ENCODE data around the gene TSPAN14.

GRCh38 chr10:80537086-80537735 lies 83.1 kb downstream of the TSPAN14 start:
- TF ChIP-seq, protein P1, sequence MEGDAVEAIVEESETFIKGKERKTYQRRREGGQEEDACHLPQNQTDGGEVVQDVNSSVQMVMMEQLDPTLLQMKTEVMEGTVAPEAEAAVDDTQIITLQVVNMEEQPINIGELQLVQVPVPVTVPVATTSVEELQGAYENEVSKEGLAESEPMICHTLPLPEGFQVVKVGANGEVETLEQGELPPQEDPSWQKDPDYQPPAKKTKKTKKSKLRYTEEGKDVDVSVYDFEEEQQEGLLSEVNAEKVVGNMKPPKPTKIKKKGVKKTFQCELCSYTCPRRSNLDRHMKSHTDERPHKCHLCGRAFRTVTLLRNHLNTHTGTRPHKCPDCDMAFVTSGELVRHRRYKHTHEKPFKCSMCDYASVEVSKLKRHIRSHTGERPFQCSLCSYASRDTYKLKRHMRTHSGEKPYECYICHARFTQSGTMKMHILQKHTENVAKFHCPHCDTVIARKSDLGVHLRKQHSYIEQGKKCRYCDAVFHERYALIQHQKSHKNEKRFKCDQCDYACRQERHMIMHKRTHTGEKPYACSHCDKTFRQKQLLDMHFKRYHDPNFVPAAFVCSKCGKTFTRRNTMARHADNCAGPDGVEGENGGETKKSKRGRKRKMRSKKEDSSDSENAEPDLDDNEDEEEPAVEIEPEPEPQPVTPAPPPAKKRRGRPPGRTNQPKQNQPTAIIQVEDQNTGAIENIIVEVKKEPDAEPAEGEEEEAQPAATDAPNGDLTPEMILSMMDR (IDR thresholded peaks at IDR 0.05), result no peak
- no peak for TF ChIP-seq POLR2A (IDR thresholded peaks at IDR 0.05)
